Naive thymus-derived CD4-positive, alpha-beta T cell (primary cell): ENCODE measurements around the gene EMC7. TPM values are rescaled to one million over a fixed set of nuclear protein-coding genes. Genes with fewer than 3 reads are reported as not detected.

Experiments used
- ATAC-seq: fragments of 150-1000 bp; cut with Tn5 transposase; 2 replicates; pipeline ENCODE4 v1.10.0; 2021; ENCODE audit warnings: mild to moderate bottlenecking, moderate library complexity
- CTCF ChIA-PET: fragments of 350-600 bp; sonication (Branson Sonifier 250); formaldehyde crosslinking; loops from one replicate; lab custom pipeline; 2021; ENCODE audit warnings: antibody characterized with exemption; lab: Charles Lee
- POLR2A ChIA-PET: fragments of 350-600 bp; sonication (Branson Sonifier 250); formaldehyde crosslinking; loops from one replicate; lab custom pipeline; 2021; ENCODE audit warnings: antibody characterized with exemption, inconsistent platforms; lab: Charles Lee
- DNase-seq, 9 donors: peaks; one replicate each; pipeline versions ENCODE4 v3.0.0 to v3.0.0-alpha.2; 2020 to 2022; ENCODE audit warnings: mixed read lengths in 1 of 9
- H3K27ac ChIP-seq: one replicate; pipeline ENCODE4 v1.7.0; 2013; ENCODE audit warnings: mild to moderate bottlenecking, low read depth, low read length, moderate library complexity
- H3K27me3 ChIP-seq, 2 donors: one replicate each; pipeline ENCODE4 v1.7.0; 2013; ENCODE audit warnings: low read length in 2 of 2, mild to moderate bottlenecking in 2 of 2, moderate library complexity in 2 of 2; ENCODE audit not compliant: control insufficient read depth in 2 of 2, insufficient read depth in 2 of 2
- H3K36me3 ChIP-seq, 3 experiments: 1 replicate in 2 of 3; 2 replicates in 1 of 3; pipeline ENCODE4 v1.7.0; 2013; ENCODE audit warnings: low read length in 3 of 3, mild to moderate bottlenecking in 3 of 3, moderate library complexity in 1 of 3; ENCODE audit not compliant: insufficient read depth in 3 of 3, control insufficient read depth in 2 of 3
- H3K4me1 ChIP-seq, 2 donors: one replicate each; pipeline ENCODE4 v1.7.0; 2013; ENCODE audit warnings: low read length in 2 of 2, mild to moderate bottlenecking in 2 of 2, moderate library complexity in 1 of 2; ENCODE audit not compliant: control insufficient read depth in 2 of 2, insufficient read depth in 2 of 2
- H3K4me3 ChIP-seq: 2 replicates; pipeline ENCODE4 v1.7.0; 2013; ENCODE audit warnings: mild to moderate bottlenecking, low read length
- H3K9me3 ChIP-seq, 3 experiments: 1 replicate in 2 of 3; 2 replicates in 1 of 3; pipeline ENCODE4 v1.7.0; 2013; ENCODE audit warnings: low read length in 3 of 3; ENCODE audit not compliant: control insufficient read depth in 2 of 3
- H3K27ac Mint-ChIP-seq, 9 donors: one replicate each; pipeline ENCODE4 v1.8.0; 2020 to 2022; ENCODE audit warnings: mixed read lengths in 9 of 9, mild to moderate bottlenecking in 8 of 9, moderate library complexity in 5 of 9, inconsistent platforms in 2 of 9
- H3K27me3 Mint-ChIP-seq, 5 donors: one replicate each; pipeline ENCODE4 v1.8.0; 2021 to 2022; ENCODE audit warnings: mixed read lengths in 5 of 5, mild to moderate bottlenecking in 1 of 5
- H3K36me3 Mint-ChIP-seq, 5 donors: one replicate each; pipeline ENCODE4 v1.8.0; 2020 to 2022; ENCODE audit warnings: mixed read lengths in 5 of 5, mild to moderate bottlenecking in 3 of 5, inconsistent platforms in 1 of 5
- H3K4me1 Mint-ChIP-seq, 7 donors: one replicate each; pipeline ENCODE4 v1.8.0; 2020 to 2022; ENCODE audit warnings: mixed read lengths in 7 of 7, mild to moderate bottlenecking in 3 of 7, inconsistent platforms in 1 of 7
- H3K4me3 Mint-ChIP-seq, 10 donors: one replicate each; pipeline ENCODE4 v1.8.0; 2020 to 2022; ENCODE audit warnings: mild to moderate bottlenecking in 10 of 10, mixed read lengths in 10 of 10, moderate library complexity in 6 of 10, inconsistent platforms in 2 of 10
- H3K9me3 Mint-ChIP-seq, 11 donors: one replicate each; pipeline ENCODE4 v1.8.0; 2020 to 2022; ENCODE audit warnings: mixed read lengths in 11 of 11, mild to moderate bottlenecking in 4 of 11, inconsistent platforms in 1 of 11, moderate library complexity in 1 of 11
- intact Hi-C, 2 donors: fragments of 100-400 bp; cut with micrococcal nuclease; formaldehyde crosslinking; loops; one replicate each; pipeline ENCODE4 v1.15.1; 2023
- polyA plus RNA-seq, 2 donors: library from polyadenylated mRNA; unstranded; fragments of 300-500 nt; fragmentation: Illumina TruSeq; gene quantifications; one replicate each; pipeline ENCODE4 v1.2.3, GENCODE V29; 2021
- total RNA-seq, 6 experiments: library from RNA in 5 of 6; stranded (reverse) in 5 of 6; gene quantifications; 1 replicate in 5 of 6; 2 replicates in 1 of 6; pipeline ENCODE4 v1.2.3 and lab custom pipeline; 2021 to 2026

EMC7 gene
- total and polyA plus RNA-seq, 7 experiments from 2014 or later: 30.1 to 112 (median 39.5) TPM

DNA sequence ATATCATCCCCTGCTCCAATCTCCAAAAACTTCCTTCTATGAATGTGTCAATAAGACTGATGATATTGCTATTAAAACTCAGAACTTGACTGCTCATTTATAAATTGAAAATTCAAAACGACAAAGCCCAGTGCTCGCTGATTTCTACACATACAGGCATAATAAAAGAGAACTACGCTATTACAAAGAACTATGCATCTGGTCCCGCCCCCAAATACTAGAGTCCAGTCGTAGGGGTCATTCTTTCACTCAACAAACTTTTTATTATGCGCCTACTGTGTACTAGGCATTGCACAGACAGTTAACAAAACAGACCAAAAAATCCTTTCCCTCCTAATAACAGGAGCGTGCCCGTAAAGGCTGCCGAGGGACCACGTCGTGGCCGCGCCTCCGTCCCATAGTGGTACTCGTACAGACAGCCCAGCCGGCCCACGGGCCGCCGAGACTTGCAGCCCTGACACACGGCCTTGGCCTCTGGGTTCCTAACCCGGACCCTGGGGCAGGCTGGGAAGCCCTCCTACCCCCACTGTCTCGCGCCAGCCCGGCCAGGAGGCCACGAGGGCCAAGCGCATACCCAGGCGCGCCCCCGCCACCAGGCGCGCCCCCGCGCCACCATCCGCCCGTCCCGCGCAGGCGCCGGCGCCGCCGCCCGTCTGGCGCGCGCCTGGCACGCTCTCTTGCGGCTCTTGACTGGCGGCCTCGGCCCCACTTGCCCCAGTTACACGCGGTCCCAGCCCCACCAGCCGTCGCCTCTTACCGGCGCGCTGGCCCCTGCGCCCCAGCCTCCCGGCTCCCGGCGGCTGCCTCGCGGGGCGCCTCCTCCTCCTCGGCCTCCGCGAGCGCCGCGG lies 63.4 kb downstream of the EMC7 start:
- no peaks in the 10 kb centered on the region for H3K9me3 ChIP-seq
- ChIA-PET CTCF (interaction anchor here (1.2 kb wide), 1 partner anchor 23 kb away, joined by 3 read pairs; no protein-coding TSS in a partner anchor), POLR2A (interaction anchor here (0.6 to 2.2 kb wide), 11 partner anchors 10 to 950 kb away, joined by 3 to 7 read pairs (median 4); partner anchors contain the start of genes EMC7, LPCAT4, PGBD4 and ZNF770)
- intact Hi-C loops: loop anchor here (1.0 to 10.0 kb wide), 12 partner anchors 19 to 1509 kb away; partner anchors contain the start of genes EMC7 (in 2 of the 2), LPCAT4 (in 2 of the 2), AQR (in 1 of the 2) and DPH6 (in 1 of the 2)
- no peaks in the 10 kb centered on the region for H3K36me3 Mint-ChIP-seq
- peaks cover 0 to 1% (median 0%) of the 10 kb centered on the region in 11 donors for H3K9me3 Mint-ChIP-seq
- peaks cover 12 to 25% (median 23%) of the 10 kb centered on the region in 7 donors for H3K4me1 Mint-ChIP-seq
- no peaks in the 10 kb centered on the region for H3K27me3 Mint-ChIP-seq
- H3K4me3 ChIP-seq: peak overlapping the region; percentile 100
- DNase-seq (peak; percentile 52 to 76 (median 72)), ATAC-seq (peak; percentile 90)
- peak overlapping the region; percentile 80 for H3K27ac ChIP-seq
- H3K36me3 ChIP-seq: peaks cover 0 to 3% (median 0%) of the 10 kb centered on the region in 3 experiments
- peak overlapping the region; percentile 87 to 96 (median 94) for H3K27ac Mint-ChIP-seq
- peaks cover 8 to 14% of the 10 kb centered on the region in 2 donors for H3K4me1 ChIP-seq
- no peaks in the 10 kb centered on the region for H3K27me3 ChIP-seq
- peak overlapping the region; percentile 80 to 97 (median 94) for H3K4me3 Mint-ChIP-seq

Other genes with a start within 250 kb of the EMC7 start
- gene CHRM5, start 133.4 kb downstream of the EMC7 start, total RNA-seq: not detected
- gene CHRM5, start 133.4 kb downstream of the EMC7 start, polyA plus RNA-seq: under 1 TPM in 1 of 2 donors, not detected in 1; 0.15 TPM
- gene AVEN, start 62.7 kb downstream of the EMC7 start, total RNA-seq: 10 to 100 TPM in 1 of 5 experiments, 1 to 10 TPM in 4; 6.4 to 12.8 (median 7.3) TPM
- 1 to 10 TPM; 6.8 TPM for gene AVEN, start 62.7 kb downstream of the EMC7 start, polyA plus RNA-seq
- gene PGBD4, start 221 bp upstream of the EMC7 start, total RNA-seq: 1 to 10 TPM; 3.2 to 6.5 (median 4.2) TPM
- 1 to 10 TPM; 1.5 to 2.0 TPM for gene PGBD4, start 221 bp upstream of the EMC7 start, polyA plus RNA-seq
- 10 to 100 TPM; 21.8 to 40.3 (median 33.0) TPM for gene KATNBL1, start 108.2 kb upstream of the EMC7 start, total RNA-seq
- 10 to 100 TPM; 32.9 to 41.1 TPM for gene KATNBL1, start 108.2 kb upstream of the EMC7 start, polyA plus RNA-seq
- 10 to 100 TPM; 62.4 to 83.8 (median 65.5) TPM for gene EMC4, start 123.2 kb upstream of the EMC7 start, total RNA-seq
- 100 to 1,000 TPM; 166 to 212 TPM for gene EMC4, start 123.2 kb upstream of the EMC7 start, polyA plus RNA-seq
- 100 to 1,000 TPM in 4 of 5 experiments, 10 to 100 TPM in 1; 39.2 to 122 (median 111) TPM for gene SLC12A6, start 235.9 kb upstream of the EMC7 start, total RNA-seq
- gene SLC12A6, start 235.9 kb upstream of the EMC7 start, polyA plus RNA-seq: 10 to 100 TPM in 1 of 2 donors, 1 to 10 TPM in 1; 9.6 to 13.4 TPM
- gene NOP10, start 241.3 kb upstream of the EMC7 start, total RNA-seq: 100 to 1,000 TPM in 1 of 5 experiments, 10 to 100 TPM in 4; 31.9 to 176 (median 75.7) TPM
- 100 to 1,000 TPM; 335 to 371 TPM for gene NOP10, start 241.3 kb upstream of the EMC7 start, polyA plus RNA-seq
- not detected for gene NUTM1, start 241.5 kb upstream of the EMC7 start, total RNA-seq
- not detected for gene NUTM1, start 241.5 kb upstream of the EMC7 start, polyA plus RNA-seq